ENCODE measurements around the gene CHMP1A.

The CHMP1A gene

DNA sequence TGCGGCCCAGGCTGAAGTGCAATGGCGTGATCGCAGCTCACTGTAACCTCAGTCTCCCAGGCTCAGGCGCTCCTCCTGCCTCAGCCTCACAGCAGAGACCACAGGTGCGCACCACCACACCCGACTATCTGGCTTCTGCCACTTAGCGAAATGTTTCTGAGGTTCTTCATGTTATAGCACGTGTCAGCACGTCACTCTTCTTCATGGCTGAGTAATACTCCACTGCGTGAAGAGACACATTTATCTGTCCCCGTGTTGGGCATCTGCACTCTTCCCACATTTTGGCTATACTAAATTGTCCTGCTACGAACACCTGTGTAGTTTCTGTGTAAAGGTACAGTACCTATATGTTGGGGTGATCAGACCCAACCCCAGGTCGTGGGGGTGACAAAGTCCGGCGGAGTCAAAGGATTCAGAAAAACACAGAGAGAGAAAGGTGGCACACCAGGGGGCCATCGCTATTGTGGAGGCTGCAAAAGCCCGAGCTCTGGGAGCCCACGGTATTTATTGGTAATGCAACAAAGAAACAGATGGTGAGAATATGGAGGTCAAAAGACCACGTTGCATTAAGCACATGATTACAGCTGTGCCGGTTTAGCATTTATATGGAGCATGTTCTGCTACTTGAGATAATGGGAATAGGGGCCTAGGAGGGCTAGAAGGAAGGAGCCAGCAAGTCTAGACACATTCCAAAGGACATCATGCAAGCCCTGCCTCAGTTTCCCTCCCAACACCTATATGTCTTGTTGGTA is 44.9 kb downstream of the CHMP1A start:
- no peaks in the 10 kb centered on the region for H3K36me3 ChIP-seq (ENCODE audit: control insufficient read depth, insufficient read depth, low read length)
- H3K27me3 ChIP-seq (replicated peaks; ENCODE audit: control insufficient read depth, insufficient read depth, low read length), result no peaks in the 10 kb centered on the region; the same call in 1 of the 2 replicates
- H3K4me3 ChIP-seq (replicated peaks; ENCODE audit: low read depth, low read length), result no peak overlapping the region
- no peak for DNase-seq (ENCODE audit: extremely low read depth, insufficient read length)
- TF ChIP-seq, protein P1, sequence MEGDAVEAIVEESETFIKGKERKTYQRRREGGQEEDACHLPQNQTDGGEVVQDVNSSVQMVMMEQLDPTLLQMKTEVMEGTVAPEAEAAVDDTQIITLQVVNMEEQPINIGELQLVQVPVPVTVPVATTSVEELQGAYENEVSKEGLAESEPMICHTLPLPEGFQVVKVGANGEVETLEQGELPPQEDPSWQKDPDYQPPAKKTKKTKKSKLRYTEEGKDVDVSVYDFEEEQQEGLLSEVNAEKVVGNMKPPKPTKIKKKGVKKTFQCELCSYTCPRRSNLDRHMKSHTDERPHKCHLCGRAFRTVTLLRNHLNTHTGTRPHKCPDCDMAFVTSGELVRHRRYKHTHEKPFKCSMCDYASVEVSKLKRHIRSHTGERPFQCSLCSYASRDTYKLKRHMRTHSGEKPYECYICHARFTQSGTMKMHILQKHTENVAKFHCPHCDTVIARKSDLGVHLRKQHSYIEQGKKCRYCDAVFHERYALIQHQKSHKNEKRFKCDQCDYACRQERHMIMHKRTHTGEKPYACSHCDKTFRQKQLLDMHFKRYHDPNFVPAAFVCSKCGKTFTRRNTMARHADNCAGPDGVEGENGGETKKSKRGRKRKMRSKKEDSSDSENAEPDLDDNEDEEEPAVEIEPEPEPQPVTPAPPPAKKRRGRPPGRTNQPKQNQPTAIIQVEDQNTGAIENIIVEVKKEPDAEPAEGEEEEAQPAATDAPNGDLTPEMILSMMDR (IDR thresholded peaks at IDR 0.05; ENCODE audit: insufficient read depth, low read length, poor library complexity, severe bottlenecking), result no peak

DNA sequence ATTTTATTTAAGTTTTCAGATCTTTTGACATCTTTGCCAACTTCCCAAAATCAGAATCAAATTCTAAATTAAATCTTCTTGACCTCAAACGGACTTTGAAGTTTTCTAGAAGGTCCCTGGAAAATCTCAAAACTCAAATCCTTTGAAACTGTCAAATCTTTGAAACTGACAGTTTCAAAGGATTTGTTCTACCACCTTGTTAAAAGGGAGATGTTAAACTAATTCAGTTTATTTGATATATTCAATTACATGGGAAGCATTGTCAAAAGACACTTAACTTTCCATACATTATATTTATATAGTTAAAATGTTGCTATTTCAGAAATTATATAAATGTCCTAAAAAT is 47.4 kb downstream of the CHMP1A start:
- TF ChIP-seq, protein P1 (IDR thresholded peaks at IDR 0.05; ENCODE audit: insufficient read depth, low read length, poor library complexity, severe bottlenecking), result no peak
- H3K36me3 ChIP-seq (ENCODE audit: control insufficient read depth, insufficient read depth, low read length), result no peaks in the 10 kb centered on the region
- H3K27me3 ChIP-seq (replicated peaks; ENCODE audit: control insufficient read depth, insufficient read depth, low read length), result no peaks in the 10 kb centered on the region; the same call in 1 of the 2 replicates
- no peak overlapping the region for H3K4me3 ChIP-seq (replicated peaks; ENCODE audit: low read depth, low read length)
- no peak for DNase-seq (ENCODE audit: extremely low read depth, insufficient read length)

DNA sequence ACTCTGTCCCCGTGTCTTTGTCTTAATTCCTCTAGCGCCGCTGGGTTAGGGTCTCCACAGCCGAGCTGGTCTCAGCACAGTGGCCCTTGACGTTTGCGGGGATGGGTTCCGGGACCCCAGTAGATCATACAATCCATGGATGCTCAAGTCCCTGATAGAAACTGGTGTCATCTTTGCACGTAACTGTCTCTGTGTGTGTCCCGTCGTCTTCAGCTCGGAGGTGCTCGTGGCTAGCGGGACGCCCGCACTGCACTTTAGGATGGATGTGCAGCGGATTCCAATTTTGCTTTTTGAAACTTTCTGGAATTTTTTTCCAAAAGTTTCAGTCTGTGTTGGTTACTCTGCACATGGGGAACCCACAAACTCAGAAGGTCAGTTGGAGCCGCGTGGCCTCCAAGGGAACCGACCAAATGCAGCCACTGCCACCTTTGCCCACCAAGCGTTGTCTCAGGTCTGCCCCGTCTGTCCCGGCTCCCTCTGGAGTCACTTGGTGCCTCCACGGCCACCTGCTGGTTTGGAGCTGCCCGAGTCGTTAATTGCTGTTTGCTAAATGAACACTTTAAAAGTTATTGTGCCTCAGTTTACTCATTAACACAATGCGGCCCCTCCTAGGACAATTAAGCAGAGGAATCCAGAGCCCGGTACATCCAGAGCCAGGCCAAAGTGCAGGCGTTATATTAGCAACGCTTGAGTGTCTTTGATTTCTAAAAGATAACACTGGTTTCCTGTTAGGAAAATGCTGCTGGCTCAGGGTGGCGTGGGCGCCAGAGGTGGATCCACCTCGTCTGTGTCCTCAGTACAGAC is 49.4 kb downstream of the CHMP1A start:
- no peaks in the 10 kb centered on the region for H3K27me3 ChIP-seq (replicated peaks; ENCODE audit: control insufficient read depth, insufficient read depth, low read length)
- no peaks in the 10 kb centered on the region for H3K36me3 ChIP-seq (ENCODE audit: control insufficient read depth, insufficient read depth, low read length)
- DNase-seq (ENCODE audit: extremely low read depth, insufficient read length), result no peak
- no peak overlapping the region for H3K4me3 ChIP-seq (replicated peaks; ENCODE audit: low read depth, low read length)
- TF ChIP-seq, protein P1 (IDR thresholded peaks at IDR 0.05; ENCODE audit: insufficient read depth, low read length, poor library complexity, severe bottlenecking), result no peak

DNA sequence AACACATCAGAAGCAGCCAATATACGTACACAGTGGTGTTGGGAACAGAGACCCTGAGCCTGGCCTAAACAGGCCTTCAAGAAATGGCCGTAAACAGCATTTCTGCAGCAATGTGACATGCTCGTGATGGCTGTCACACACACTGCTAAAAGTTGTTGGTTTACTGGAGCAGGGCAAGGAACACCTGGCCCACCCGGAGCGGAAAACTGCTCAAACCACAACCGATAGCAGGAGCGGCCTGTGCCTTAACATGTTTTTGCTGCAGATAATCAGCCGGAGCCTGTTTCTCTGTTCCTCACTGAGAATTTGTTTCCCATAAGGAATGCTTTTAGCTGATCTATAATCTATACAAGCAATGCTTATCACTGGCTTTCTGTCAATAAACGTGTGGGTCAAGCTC is 50.1 kb downstream of the CHMP1A start:
- Histone ChIP-seq H3K36me3 (ENCODE audit: control insufficient read depth, insufficient read depth, low read length) (no peaks in the 10 kb centered on the region), H3K27me3 (replicated peaks; ENCODE audit: control insufficient read depth, insufficient read depth, low read length) (no peaks in the 10 kb centered on the region), H3K4me3 (replicated peaks; ENCODE audit: low read depth, low read length) (no peak overlapping the region)
- TF ChIP-seq, protein P1 (IDR thresholded peaks at IDR 0.05; ENCODE audit: insufficient read depth, low read length, poor library complexity, severe bottlenecking), result no peak
- DNase-seq (ENCODE audit: extremely low read depth, insufficient read length), result no peak

DNA sequence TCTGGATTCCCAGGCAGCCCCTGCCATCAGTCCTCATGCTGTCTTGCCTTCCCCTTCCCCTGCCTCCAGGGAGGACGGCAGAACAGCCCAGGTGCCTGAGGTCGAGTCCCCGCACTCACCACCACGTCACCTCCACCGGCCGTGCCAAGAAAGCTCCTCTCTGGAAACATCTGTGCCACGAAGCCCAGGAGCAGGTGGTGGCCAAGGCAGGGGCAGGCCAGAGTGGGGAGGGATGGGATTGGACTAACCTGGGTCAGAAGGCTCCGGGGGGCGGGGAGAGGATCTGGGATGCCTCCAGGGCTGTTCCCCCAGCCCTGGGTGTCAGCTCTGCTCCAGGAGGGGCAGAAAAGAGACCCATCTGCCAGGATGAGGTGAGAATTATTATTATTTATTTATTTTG is 51.5 kb downstream of the CHMP1A start:
- H3K4me3 ChIP-seq (replicated peaks; ENCODE audit: low read depth, low read length), result no peak overlapping the region
- TF ChIP-seq, protein P1 (IDR thresholded peaks at IDR 0.05; ENCODE audit: insufficient read depth, low read length, poor library complexity, severe bottlenecking), result no peak
- no peaks in the 10 kb centered on the region for H3K27me3 ChIP-seq (replicated peaks; ENCODE audit: control insufficient read depth, insufficient read depth, low read length)
- H3K36me3 ChIP-seq (ENCODE audit: control insufficient read depth, insufficient read depth, low read length), result no peaks in the 10 kb centered on the region
- DNase-seq (ENCODE audit: extremely low read depth, insufficient read length), result no peak

Measured in GM06990 (cell line).